ENCODE data around the gene FAM83G. TPM values are rescaled to one million over a fixed set of nuclear protein-coding genes. Genes with fewer than 3 reads are reported as not detected.

FAM83G gene
- total RNA-seq, 1 donor from 2014 or later: 11.2 TPM

GRCh38 chr17:18966831-18967624 lies 37.5 kb downstream of the FAM83G start:
- Histone ChIP-seq H3K4me3 (no peak overlapping the region), H3K4me1 (peaks cover 0 to 4% of the 10 kb centered on the region in 2 donors), H3K27ac (peak overlapping the region in 1 of 2 donors; percentile 11), H3K36me3 (peaks cover 0 to 6% of the 10 kb centered on the region in 2 donors), H3K9me3 (no peaks in the 10 kb centered on the region), H3K27me3 (no peaks in the 10 kb centered on the region)
- no peak for DNase-seq (ENCODE audit: low spot score in 2 of 2)
- intact Hi-C loops (cut with DNase I): no loop called here
- TF ChIP-seq CTCF (IDR thresholded peaks at IDR 0.05): no peak

- Histone ChIP-seq H3K4me1 (peaks cover 0 to 4% of the 10 kb centered on the region in 2 donors), H3K4me3 (no peak overlapping the region), H3K9me3 (no peaks in the 10 kb centered on the region), H3K27ac (no peak overlapping the region), H3K27me3 (no peaks in the 10 kb centered on the region), H3K36me3 (no peaks in the 10 kb centered on the region)
- no peak for DNase-seq (ENCODE audit: low spot score in 2 of 2)
- intact Hi-C loops (cut with DNase I): no loop called here
- TF ChIP-seq CTCF (IDR thresholded peaks at IDR 0.05): no peak
Measured at GRCh38 chr17:18965530-18966236, 38.9 kb downstream of the FAM83G start.

GRCh38 chr17:18964550-18964949 lies 40.0 kb downstream of the FAM83G start:
- Histone ChIP-seq H3K4me3 (no peak overlapping the region), H3K27ac (no peak overlapping the region), H3K9me3 (no peaks in the 10 kb centered on the region), H3K27me3 (no peaks in the 10 kb centered on the region), H3K4me1 (peaks cover 0 to 4% of the 10 kb centered on the region in 2 donors), H3K36me3 (no peaks in the 10 kb centered on the region)
- no peak for DNase-seq (ENCODE audit: low spot score in 2 of 2)
- TF ChIP-seq CTCF (IDR thresholded peaks at IDR 0.05): no peak
- intact Hi-C loops (cut with DNase I): loop anchor here (5.0 kb wide), 1 partner anchor 43 kb away; no protein-coding TSS in a partner anchor

- no peaks in the 10 kb centered on the region for H3K27me3 ChIP-seq
- TF ChIP-seq CTCF (IDR thresholded peaks at IDR 0.05): no peak
- H3K27ac ChIP-seq: no peak overlapping the region
- no peaks in the 10 kb centered on the region for H3K36me3 ChIP-seq
- intact Hi-C loops (cut with DNase I): loop anchor here (5.0 kb wide), 1 partner anchor 43 kb away; no protein-coding TSS in a partner anchor
- no peak overlapping the region for H3K4me3 ChIP-seq
- no peaks in the 10 kb centered on the region for H3K9me3 ChIP-seq
- DNase-seq (ENCODE audit: low spot score in 2 of 2): no peak
- H3K4me1 ChIP-seq: peaks cover 0 to 4% of the 10 kb centered on the region in 2 donors
Measured at GRCh38 chr17:18964018-18964351, 40.6 kb downstream of the FAM83G start.

GRCh38 chr17:18963126-18964017 lies 41.2 kb downstream of the FAM83G start:
- intact Hi-C loops (cut with DNase I): loop anchor here (5.0 kb wide), 1 partner anchor 44 kb away; no protein-coding TSS in a partner anchor
- TF ChIP-seq CTCF (IDR thresholded peaks at IDR 0.05): no peak
- no peak overlapping the region for H3K4me3 ChIP-seq
- no peaks in the 10 kb centered on the region for H3K27me3 ChIP-seq
- H3K9me3 ChIP-seq: no peaks in the 10 kb centered on the region
- H3K36me3 ChIP-seq: no peaks in the 10 kb centered on the region
- no peak overlapping the region for H3K27ac ChIP-seq
- H3K4me1 ChIP-seq: peaks cover 0 to 4% of the 10 kb centered on the region in 2 donors
- DNase-seq (ENCODE audit: low spot score in 2 of 2): no peak

Measured in ascending aorta (tissue), 2 donors.